NCI-H69 (cell line): ENCODE results near the gene KRTAP10-9.
"Not testable (repeated sequence)": the region's sequence is repeated elsewhere in the genome, so short reads cannot be mapped to it uniquely, and the experiment has no call there.

Experiments
- DNase-seq: peaks from one replicate; lab custom pipeline; 2025; lab: John Stamatoyannopoulos, UW

KRTAP10-9 gene

GRCh38 chr21:44626673-44627143, at the start of gene KRTAP10-9:
TSS of gene KRTAP10-9 (plus strand) at chr21:44627093. CDS start at chr21:44627172, 79 bp downstream.
- DNase-seq = peak; percentile 74

- no peak for DNase-seq
Observed at GRCh38 chr21:44578371-44579055, 48.4 kb upstream of the KRTAP10-9 start.

GRCh38 chr21:44579056-44579832, 47.6 kb upstream of the KRTAP10-9 start:
- no peak for DNase-seq

- DNase-seq = no peak
Observed at GRCh38 chr21:44579833-44580144, 47.1 kb upstream of the KRTAP10-9 start.

- DNase-seq = peak; percentile 78
Observed at GRCh38 chr21:44580231-44580821, 46.6 kb upstream of the KRTAP10-9 start, which contains the start of gene KRTAP10-5. TSS of gene KRTAP10-5 (minus strand) at chr21:44580604. CDS start at chr21:44580578, 26 bp downstream.

- no peak for DNase-seq
Observed at GRCh38 chr21:44581158-44581557, 45.7 kb upstream of the KRTAP10-9 start.

- DNase-seq = peak; percentile 80
Observed at GRCh38 chr21:44582055-44582454, 44.8 kb upstream of the KRTAP10-9 start.

GRCh38 chr21:44583089-44583799, 43.6 kb upstream of the KRTAP10-9 start:
- peak; percentile 95 for DNase-seq

- peak; percentile 88 for DNase-seq
Observed at GRCh38 chr21:44583800-44584147, 43.1 kb upstream of the KRTAP10-9 start.

GRCh38 chr21:44585892-44586291, 41.0 kb upstream of the KRTAP10-9 start:
- DNase-seq = no peak

GRCh38 chr21:44589094-44589493, 37.8 kb upstream of the KRTAP10-9 start:
- no peak for DNase-seq

- DNase-seq = no peak
Observed at GRCh38 chr21:44589586-44590305, 37.1 kb upstream of the KRTAP10-9 start.

- DNase-seq = no peak
Observed at GRCh38 chr21:44590311-44590721, 36.6 kb upstream of the KRTAP10-9 start.

- DNase-seq = peak; percentile 95
Observed at GRCh38 chr21:44590897-44591800, 35.7 kb upstream of the KRTAP10-9 start.

- DNase-seq = not testable (repeated sequence)
Observed at GRCh38 chr21:44591801-44592130, 35.1 kb upstream of the KRTAP10-9 start.

GRCh38 chr21:44592446-44593311, 34.2 kb upstream of the KRTAP10-9 start, which contains the start of gene KRTAP10-6:
TSS of gene KRTAP10-6 (minus strand) at chr21:44592505. CDS start at chr21:44592484, 21 bp downstream.
- peak; percentile 45 for DNase-seq

- DNase-seq = peak; percentile 50
Observed at GRCh38 chr21:44593598-44594405, 33.1 kb upstream of the KRTAP10-9 start.

- DNase-seq = no peak
Observed at GRCh38 chr21:44594406-44594916, 32.4 kb upstream of the KRTAP10-9 start.
